IPS-NIHi7 (cell line): ENCODE data around the gene MED25.
A peak's percentile ranks its signal among the peaks of the same experiment; 100 is the strongest.

Source experiments
- DNase-seq: peaks from one replicate; pipeline ENCODE4 v3.0.0; 2012; ENCODE audit warnings: mixed read lengths; ENCODE audit errors: extremely low spot score

Gene MED25

DNA sequence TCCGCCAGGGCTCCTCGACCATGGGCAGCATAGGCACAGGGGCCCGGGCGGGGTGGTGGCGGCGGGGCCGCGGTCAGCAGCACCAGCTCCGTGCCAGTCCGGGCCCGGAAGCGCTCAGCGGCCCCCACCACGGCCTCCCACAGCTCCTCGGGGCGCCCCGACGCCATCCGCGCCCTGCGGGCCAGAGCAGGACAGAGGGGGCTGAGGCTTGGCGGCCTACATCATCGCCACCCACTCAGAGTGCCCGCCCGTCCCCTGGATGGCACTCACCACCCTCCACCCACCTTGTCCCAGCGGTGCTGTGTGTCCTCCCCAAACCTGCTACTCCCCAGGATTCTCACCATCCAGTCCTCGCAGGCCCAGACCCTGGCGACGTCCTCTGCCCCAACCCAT, 55.0 kb downstream of the MED25 start:
- DNase-seq: no peak

DNA sequence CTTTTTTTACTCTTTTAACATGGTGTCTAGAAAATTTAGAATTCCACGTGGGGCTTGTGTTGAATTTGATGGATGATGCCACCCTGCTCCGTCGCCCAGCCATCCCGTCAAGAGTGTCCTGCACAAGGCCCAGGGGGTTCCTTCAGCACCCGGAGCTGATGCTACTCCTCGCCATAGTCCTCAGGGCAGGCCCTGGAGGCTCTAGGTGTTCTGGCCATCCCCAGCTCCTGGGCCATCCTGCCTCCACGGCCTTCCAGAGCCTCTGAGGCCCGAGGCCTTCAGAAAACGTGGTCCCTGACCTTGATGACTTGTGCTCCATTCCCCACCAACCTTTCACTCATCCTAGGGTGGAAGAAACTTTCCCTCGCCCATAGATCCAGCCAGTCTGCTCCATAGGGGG, 55.7 kb downstream of the MED25 start:
- DNase-seq: no peak

DNA sequence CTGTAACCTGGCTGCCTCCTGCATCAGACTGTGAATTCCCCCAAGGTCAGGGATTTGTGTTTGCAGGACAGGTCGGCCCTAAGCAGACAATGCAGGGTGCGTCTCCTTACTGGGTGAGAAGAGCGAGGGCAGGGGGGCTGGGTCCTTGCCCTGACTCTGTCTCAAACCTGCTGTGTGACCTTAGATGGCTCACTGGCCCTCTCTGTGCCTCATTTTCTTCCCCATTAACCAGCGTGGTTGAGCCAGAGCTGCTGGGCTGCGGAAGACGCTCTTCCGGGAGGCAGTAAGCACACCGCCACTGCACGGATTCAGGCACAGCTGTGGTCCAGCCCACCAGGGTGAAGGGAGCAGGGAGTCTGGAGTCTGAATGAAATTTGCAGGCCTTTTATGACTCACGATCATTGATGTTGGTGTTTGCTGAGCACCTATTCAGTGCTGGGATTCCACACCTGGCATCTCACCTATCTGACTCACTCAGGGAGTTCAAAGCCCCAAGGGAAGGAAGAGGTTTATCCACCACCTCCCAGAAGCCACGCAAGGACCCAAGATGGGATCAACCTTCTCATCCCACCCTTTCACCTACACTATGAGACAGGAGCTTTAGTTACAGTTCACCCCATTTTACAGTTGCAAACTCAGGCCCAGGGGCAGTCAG, 56.5 kb downstream of the MED25 start:
- no peak for DNase-seq

DNA sequence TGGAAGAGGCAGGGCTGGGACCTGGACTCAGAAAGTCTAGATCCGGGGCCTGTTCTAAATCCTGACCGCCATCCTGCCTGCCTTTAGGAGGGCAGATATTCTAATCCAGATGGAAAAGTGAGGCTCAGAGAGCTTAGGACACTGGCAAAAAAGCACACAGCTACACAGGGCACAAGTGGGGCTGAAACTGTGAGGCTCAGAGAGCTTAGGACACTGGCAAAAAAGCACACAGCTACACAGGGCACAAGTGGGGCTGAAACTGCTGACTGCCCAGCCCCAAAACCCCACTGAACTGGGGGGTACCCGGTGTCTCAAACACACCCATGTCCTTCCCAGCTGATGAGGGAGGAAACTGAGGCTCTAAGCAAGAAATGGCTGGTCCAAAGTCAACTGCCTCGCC, 57.1 kb downstream of the MED25 start:
- no peak for DNase-seq

DNA sequence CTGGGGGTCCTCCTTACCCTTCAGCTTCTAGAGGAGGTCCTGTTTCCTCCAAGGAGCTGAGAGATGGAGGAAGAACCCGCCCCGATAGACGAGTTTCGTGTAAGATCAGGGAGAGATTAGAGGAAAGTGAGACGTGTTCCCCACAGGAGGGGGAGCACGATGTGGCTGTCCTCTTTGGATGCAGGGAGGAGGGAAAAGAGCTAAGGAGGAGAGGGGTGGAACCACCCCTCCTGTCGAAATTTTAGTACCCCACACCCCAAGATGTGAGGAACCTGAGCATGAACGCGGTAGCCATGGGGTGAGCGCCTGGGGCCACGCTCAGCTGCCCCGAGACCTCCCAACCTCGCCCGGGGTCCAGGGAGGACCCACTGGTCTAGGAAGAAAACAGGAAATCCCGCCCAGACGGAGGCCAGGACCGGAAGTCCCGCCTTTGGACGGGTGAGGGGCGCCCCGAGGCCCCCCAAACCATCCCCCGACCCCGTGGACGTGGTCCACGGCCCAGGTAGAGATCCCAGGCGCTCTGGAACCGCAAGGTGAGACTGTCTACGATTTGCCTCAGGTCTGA, 57.9 kb downstream of the MED25 start:
- no peak for DNase-seq

DNA sequence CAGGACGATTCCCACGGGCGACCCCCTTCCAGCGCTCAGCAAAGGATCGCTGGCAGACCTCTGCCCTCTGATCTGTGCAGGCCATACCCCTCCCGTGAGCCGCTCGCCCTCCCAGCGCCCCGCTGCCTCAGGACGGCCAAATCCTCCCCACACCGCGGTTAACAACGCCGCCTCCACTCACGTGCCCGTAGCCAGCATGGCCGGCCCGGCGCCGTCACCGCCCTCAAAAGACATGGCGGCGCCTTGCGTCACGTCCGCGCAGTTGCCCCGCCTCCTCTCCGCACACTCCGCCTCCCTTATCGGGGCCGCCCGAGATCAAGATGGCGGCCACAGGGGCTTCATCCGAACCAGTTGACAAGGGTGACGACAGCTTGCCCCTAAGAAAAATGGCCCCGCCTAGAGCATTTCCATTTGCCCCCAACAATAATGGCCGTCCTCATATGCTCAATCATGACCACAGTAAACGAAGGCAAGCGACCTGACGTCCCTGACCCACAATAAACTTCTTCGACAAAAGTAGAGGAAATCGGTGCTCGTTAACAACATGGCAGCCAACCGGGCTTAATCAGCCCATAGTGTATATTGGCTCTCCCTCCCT, 58.4 kb downstream of the MED25 start:
- peak; percentile 75 for DNase-seq

DNA sequence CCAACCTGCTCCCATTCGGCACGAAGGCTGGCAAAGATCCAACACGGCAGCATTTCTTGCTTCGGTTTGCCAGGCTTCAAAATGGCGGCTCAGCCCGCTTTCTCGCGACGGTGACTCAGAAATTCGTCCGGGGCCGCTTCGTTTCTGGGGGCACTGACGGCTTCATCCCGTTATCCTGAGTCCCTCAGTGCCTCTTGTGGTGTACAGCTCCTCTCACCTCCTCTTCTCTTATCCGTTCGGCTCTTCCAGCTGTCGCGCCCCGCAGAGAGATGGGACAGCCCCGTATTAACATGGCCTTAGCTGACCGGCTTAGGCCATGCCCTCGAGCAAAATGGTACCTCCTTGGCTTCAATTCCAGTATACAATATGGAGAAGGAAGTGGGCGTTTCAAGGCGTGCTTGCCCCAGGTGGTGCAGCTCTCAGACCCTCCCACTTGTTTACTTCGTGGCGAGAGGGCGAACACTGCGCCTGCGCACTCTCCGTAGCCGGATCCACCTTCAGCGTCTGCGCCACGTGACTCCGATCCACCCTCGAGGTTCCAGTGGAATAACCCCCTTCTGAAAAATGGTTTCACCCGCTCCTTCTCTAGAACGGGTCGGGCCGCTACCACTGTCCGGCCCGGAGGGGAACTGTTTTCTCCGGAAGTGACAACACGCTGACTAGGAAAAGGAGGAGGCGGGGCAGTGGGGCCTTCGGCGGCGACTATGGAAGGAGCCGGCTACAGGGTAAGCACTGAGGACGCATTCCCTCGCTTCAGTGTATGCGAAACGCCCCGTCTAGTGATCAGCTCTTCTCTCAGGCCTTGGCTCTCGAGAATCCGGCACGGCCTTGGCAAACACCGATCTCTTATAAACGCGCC, 59.2 kb downstream of the MED25 start, which contains the start of the genes AKT1S1 and TBC1D17:
Gene AKT1S1, minus strand, starts transcription at position 336 of the 859 bp plus-strand sequence. CDS start 4,060 bp downstream, outside the sequence.
Gene TBC1D17, plus strand, starts transcription at position 683 of the 859 bp plus-strand sequence. Its CDS starts 22 bp downstream, at position 705.
- DNase-seq: peak; percentile 90

DNA sequence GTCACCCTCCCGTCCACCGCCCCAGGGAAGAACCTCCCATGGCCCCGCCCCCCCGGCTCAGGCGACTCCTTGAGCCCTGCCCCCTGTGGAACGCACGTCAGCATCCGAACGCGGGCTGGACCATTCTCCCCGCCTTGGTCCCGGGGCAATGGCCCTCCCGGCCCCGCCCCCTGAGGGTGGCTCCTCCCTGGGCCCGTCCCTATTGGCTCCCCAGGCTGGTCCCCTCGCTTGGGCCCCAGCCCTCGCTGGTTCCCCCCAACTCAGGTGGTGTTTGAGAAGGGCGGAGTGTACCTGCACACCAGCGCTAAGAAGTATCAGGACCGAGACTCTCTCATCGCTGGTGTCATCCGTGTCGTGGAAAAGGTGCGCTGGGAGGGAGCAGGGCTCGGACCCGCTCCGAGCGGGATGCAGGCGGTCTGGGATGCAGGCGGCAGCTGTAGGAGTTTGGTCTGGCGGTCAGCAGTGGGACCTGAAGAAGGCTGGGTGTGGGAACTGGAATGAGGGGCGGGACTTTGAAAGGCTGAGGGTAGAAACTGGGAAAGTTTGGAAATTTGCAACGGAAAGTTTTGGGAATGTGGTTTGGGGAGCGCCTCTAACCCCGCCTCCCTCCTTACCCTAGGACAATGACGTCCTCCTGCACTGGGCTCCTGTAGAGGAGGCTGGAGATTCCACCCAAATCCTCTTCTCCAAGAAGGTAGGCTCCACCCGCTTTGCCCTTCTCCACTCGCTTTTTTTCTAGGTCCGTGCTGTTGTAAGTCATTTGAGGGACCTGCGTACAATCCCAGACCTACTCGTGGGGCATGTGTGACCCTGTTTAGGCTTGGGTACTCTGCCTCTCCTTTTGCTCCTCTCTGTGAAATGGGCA, 60.0 kb downstream of the MED25 start:
- DNase-seq: peak; percentile 97

DNA sequence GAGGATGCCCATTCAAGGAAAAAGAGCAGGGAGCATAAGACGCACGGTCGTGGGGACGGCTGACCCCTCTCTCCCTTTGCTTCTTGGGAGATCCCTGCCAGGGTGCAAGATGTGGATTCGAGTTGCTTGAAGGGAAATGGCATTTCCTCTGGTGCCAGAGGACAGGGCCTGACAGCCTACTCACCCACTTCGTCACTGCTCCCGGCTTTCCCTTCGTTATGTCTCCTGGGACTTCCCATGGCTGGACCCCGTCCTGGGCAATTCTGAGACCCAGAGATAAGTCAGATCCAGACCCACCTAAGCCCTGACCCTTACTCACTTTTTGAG, 60.6 kb downstream of the MED25 start:
- no peak for DNase-seq

DNA sequence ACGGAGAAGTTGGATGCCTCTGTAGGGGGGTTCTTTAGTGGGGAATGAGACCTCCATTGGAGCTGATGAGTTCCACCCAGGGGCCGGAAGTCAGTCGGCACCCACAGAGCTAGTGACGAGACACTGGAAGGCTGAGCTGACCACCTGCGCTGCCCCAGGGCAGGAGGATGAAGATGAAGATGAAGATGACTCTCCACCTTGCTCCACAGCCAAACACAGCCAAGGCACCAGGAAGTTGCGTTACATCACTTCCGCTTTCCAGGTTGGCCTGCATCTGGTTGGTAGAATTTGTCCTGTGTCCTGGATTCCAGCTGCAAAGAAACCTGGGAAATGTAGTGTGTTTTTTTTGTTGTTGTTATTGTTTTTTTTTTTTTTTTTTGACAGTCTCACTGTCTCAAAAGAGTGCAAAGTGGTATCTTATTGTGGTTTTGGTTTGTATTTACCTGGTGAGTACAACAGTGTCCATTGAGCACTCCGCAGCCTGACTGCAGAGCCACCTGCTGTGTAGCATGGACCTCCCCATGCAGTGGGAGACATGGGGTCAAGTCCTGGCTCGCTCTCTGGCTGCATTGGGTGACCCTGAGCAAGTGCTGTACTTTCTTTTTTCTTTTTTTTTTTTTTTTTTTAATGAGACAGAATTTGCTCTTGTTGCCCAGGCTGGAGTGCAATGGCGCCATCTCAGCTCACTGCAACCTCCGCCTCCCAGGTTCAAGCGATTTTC, 61.3 kb downstream of the MED25 start:
- DNase-seq: no peak

DNA sequence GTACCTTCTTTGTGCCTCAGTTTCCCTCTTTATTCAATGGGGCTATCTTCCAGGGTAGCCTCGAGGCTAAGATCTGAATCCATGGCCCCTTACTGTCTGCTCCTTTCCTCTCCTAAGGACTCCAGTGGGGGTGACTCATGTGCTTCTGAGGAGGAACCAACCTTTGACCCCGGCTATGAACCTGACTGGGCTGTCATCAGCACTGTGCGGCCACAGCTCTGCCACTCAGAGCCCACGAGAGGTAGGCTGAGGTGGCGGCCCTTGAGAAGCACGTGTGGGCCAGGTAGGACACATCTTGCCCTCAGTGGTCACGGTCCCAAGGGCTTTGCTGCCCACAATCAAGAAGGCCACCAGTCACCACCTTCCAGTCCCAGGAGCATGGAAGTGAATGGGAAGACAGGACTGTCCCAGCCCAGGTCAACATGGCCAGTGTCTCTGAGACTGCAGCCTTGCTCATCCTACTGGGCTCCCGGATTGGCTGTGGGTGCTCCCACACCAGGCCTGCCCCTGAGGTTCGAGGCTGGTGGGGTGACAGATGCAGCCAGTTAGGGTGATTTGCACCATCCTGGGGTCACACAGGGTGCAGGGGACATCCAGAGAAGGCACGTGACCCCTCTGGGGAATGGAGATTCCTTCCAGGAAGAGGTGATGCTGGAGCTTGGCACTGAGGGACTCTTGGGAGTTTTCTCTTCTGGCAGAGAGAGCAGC, 62.2 kb downstream of the MED25 start:
- DNase-seq: no peak

DNA sequence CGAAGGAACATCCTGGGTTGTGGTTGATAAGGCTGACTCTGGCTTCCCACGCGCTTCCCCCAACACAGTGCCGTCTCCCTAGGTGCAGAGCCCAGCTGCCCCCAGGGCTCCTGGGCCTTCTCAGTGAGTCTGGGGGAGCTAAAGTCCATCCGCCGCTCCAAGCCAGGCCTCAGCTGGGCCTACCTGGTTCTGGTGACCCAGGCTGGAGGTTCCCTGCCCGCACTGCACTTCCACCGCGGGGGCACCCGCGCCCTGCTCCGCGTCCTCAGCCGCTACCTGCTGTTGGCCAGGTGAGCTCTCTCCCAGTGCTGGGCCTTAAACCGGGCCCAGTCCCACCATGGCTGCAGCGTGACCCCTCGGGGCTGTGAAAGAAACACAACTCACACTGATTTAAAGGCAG, 63.1 kb downstream of the MED25 start:
- DNase-seq: no peak

DNA sequence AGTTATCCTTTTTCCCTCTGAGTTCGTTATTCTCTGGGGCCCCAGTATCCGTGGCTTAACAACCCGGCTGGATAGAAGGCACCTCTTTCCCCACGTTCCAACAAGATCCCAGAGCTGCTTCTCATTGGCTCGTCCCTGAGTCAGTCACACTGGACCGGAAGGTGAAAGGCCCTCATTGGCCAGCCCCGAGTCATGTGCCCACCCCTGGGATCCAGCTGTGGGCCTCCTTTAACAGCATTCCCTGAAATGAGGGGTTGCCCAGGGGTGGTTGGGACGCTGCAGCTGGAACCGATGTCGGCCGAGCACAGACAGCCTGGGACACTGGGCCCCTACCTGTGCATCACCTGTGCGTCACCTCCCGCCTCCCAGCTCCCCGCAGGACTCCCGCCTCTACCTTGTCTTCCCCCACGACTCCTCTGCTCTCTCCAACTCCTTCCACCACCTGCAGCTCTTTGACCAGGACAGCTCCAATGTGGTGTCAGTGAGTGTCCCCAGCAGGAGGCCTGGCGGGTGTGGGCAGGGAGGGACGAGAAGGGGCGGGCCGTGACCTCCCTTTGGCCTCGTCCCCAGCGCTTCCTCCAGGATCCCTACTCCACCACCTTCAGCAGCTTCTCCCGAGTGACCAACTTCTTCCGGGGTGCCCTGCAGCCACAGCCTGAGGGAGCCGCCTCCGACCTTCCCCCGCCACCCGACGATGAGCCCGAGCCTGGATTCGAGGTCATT, 63.7 kb downstream of the MED25 start:
- DNase-seq: peak; percentile 67

DNA sequence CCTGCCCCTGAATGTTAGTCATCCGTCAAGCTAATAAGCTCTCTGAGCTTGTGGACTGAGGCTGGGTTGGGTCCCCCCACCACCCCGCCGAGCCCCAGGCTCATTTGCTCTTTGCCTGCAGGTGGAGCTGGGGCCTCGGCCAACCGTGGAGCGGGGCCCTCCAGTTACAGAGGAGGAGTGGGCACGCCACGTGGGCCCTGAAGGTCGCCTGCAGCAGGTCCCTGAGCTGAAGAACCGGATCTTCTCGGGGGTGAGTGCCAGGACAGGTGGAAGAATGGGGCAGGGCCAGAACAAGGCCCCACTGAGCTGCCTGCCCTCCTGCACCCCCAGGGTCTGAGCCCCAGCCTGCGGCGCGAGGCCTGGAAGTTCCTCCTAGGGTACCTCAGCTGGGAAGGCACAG, 64.6 kb downstream of the MED25 start:
- no peak for DNase-seq

DNA sequence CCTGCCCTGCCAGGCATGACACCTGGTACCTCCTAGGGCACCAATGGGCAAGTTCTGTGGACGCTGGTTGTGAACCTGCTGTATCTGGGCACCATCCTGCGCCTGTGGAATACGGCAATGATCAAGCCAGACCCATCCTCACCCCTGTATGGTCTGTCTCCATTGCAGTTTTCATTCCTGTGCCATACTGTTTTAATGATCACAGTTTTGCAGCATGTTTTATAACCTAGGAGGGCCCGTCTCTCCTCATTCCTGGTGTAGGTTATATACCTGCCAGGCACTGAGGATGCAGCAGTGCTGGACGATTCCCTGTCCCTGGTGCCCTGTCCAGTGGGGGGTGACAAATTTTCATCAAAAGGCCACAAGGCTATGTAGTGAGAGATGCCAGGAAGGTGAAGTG, 65.0 kb downstream of the MED25 start:
- DNase-seq: no peak

DNA sequence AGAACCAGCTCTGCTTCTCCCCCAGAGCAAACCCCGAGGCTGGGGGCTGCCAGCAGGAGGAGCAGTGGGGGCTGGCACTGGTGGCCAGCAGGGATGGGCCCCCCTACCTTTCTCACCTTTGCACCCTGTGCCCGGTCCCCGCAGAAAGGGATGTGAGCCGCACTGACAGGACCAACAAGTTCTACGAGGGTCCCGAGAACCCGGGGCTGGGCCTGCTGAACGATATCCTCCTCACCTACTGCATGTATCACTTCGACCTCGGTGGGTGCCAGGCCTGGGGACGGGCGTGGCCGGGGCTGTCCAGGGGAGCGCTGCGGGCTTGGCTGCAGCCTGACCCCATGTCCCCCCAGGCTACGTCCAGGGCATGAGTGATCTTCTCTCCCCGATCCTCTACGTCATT, 66.0 kb downstream of the MED25 start:
- DNase-seq: no peak

DNA sequence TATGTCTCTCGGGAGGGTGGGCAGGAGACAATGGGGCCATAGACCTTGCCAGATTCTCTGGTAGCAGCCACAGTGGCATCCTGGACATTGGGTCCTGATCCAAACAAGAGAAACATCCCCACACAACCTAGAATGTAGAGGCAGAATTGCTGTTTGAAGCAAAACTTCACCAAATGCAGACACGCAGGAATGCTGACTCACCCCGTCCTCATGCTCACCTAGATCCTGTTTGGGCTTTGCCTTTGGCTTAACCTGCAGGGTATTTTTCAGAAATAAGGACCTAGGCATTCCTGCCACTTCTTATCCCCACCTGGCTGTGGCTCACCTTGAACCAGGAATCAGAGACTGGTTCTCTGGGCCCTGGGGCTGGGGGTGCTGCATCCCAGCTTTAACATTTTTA, 66.7 kb downstream of the MED25 start:
- no peak for DNase-seq
